Ovary (tissue), 9 donors: ENCODE data around the gene RAB8B. TPM values are rescaled to one million over a fixed set of nuclear protein-coding genes. Genes with fewer than 3 reads are reported as not detected.

Experiments
- DNase-seq, 5 donors: peaks; one replicate each; pipeline ENCODE4 v3.0.0-alpha.2; 2019 to 2020
- H3K27ac ChIP-seq, 2 donors: fragments of 200-600 bp; one replicate each; pipeline versions ENCODE4 v1.5.1 to v1.8.0; 2019 to 2022
- H3K27me3 ChIP-seq: fragments of 200-600 bp; one replicate; pipeline ENCODE4 v1.8.0; 2022
- H3K36me3 ChIP-seq: fragments of 200-600 bp; sonication (generic); one replicate; pipeline ENCODE4 v1.5.1; 2019
- H3K4me1 ChIP-seq: one replicate; pipeline ENCODE4 v1.8.1; 2013; ENCODE audit warnings: mild to moderate bottlenecking, moderate library complexity; ENCODE audit not compliant: insufficient read depth
- H3K4me3 ChIP-seq: fragments of 200-600 bp; sonication (generic); one replicate; pipeline ENCODE4 v1.5.1; 2017
- H3K9me3 ChIP-seq, 2 donors: fragments of 200-600 bp in 1 of 2; sonication (generic) in 1 of 2; one replicate each; pipeline versions ENCODE4 v1.5.1 to v1.8.1; 2013 to 2019; ENCODE audit warnings: mild to moderate bottlenecking in 1 of 2, moderate library complexity in 1 of 2
- CTCF ChIP-seq, 3 donors: fragments of 450-650 bp in 2 of 3; fragments of 200-600 bp in 1 of 3; IDR thresholded peaks; one replicate each; pipeline versions ENCODE4 v1.5.1 to v1.8.0; 2016 to 2022; ENCODE audit warnings: antibody characterized with exemption in 3 of 3, mild to moderate bottlenecking in 1 of 3
- EP300 ChIP-seq: sonication (generic); formaldehyde crosslinking; IDR thresholded peaks from one replicate; pipeline ENCODE4 v1.6.1; 2017; ENCODE audit warnings: antibody characterized with exemption
- POLR2A ChIP-seq: fragments of 450-650 bp; IDR thresholded peaks from one replicate; pipeline ENCODE4 v1.6.1; 2017; ENCODE audit warnings: antibody characterized with exemption, mild to moderate bottlenecking, moderate library complexity
- WGBS, 3 donors: extraction: QIAGEN DNeasy Blood & Tissue Kit in 1 of 3; methylation state at CpG; one replicate each; pipeline versions ENCODE4 v1.1.5 to v1.1.7; 2013 to 2017; 5-methylcytosine and 5-hydroxymethylcytosine counted together
- intact Hi-C, 4 donors: fragments of 100-400 bp; cut with DNase I; formaldehyde crosslinking; loops; one replicate each; pipeline versions ENCODE4 v1.11.0 to v1.15.1; 2022 to 2023
- polyA plus RNA-seq, 2 donors: library from polyadenylated mRNA; stranded (reverse); fragments of 200-250 nt in 1 of 2; fragments of 350-450 nt in 1 of 2; fragmentation: Illumina TruSeq in 1 of 2; extraction: RNeasy Lipid Tissue Mini Kit (QIAGEN cat#74804) in 1 of 2; gene quantifications; one replicate each; pipeline ENCODE4 v1.2.3, GENCODE V29; 2013 to 2014
- total RNA-seq, 7 donors: library from RNA; depleted of rRNA in 2 of 7; stranded (reverse); fragments of >200 nt in 2 of 7; fragmentation: NEBNext Ultra II Directional in 3 of 7; extraction: Animal tissue kit (Norgen Biotek cat#: 25700) in 3 of 7; gene quantifications; one replicate each; pipeline versions ENCODE4 v1.1.0 to v1.2.4, GENCODE V29; 2016 to 2023
- donor health status: DM: no; HTN: no; CAD: no; lungs with moderate emphysema.
- donor health status: DM: no; HTN: no; CAD: no.
- donor health status: Bipolar disorder and iron deficiency.
- donor health status: DM: yes; HTN: yes; CAD: no.
- donor health status: DM: no; HTN: no; CAD: no.
- donor health status: DM: yes; HTN: yes; CAD: no.

RAB8B gene
- total and polyA plus RNA-seq, 9 donors = 18.5 to 58.0 (median 44.8) TPM

- WGBS, 3 donors = 91 to 96% (median 94%) methylated on average over 3 of the region's 3 CpGs
- no peak for DNase-seq
- Histone ChIP-seq H3K27me3 (no peaks in the 10 kb centered on the region), H3K36me3 (no peaks in the 10 kb centered on the region), H3K4me3 (no peak overlapping the region), H3K27ac (no peak overlapping the region), H3K9me3 (no peaks in the 10 kb centered on the region), H3K4me1 (peaks cover 9% of the 10 kb centered on the region)
- intact Hi-C loops = no loop called here
- TF ChIP-seq POLR2A (no peak), CTCF (IDR thresholded peaks at IDR 0.05) (no peak), EP300 (no peak)
These were observed 36.0 kb downstream of the RAB8B start for GRCh38 chr15:63225381-63225780.

- no peak overlapping the region for H3K4me3 ChIP-seq
- TF ChIP-seq CTCF (IDR thresholded peaks at IDR 0.05) = no peak
- TF ChIP-seq POLR2A = no peak
- TF ChIP-seq EP300 = no peak
- intact Hi-C loops = no loop called here
- no peaks in the 10 kb centered on the region for H3K27me3 ChIP-seq
- DNase-seq = no peak
- peaks cover 8% of the 10 kb centered on the region for H3K4me1 ChIP-seq
- peak overlapping the region in 1 of 2 donors; percentile 45 for H3K27ac ChIP-seq
- H3K36me3 ChIP-seq = no peaks in the 10 kb centered on the region
- WGBS, 3 donors = 85 to 86% (median 86%) methylated on average over 6 of the region's 6 CpGs
- H3K9me3 ChIP-seq = no peaks in the 10 kb centered on the region
These were observed 36.9 kb downstream of the RAB8B start for GRCh38 chr15:63226155-63226883.

- 38 to 54% (median 42%) methylated on average over 3 of the region's 3 CpGs for WGBS, 3 donors
- H3K27ac ChIP-seq = peak overlapping the region in 1 of 2 donors; percentile 45
These were observed 37.6 kb downstream of the RAB8B start for GRCh38 chr15:63226966-63227401.

GRCh38 chr15:63227689-63228088, 38.3 kb downstream of the RAB8B start:
- H3K27ac ChIP-seq = peak overlapping the region in 1 of 2 donors; percentile 45
- no peak for TF ChIP-seq EP300
- 91 to 100% (median 98%) methylated on average over 2 of the region's 2 CpGs for WGBS, 3 donors
- intact Hi-C loops = no loop called here
- H3K9me3 ChIP-seq = no peaks in the 10 kb centered on the region
- no peaks in the 10 kb centered on the region for H3K36me3 ChIP-seq
- peaks cover 7% of the 10 kb centered on the region for H3K4me1 ChIP-seq
- H3K4me3 ChIP-seq = no peak overlapping the region
- H3K27me3 ChIP-seq = no peaks in the 10 kb centered on the region
- DNase-seq = no peak

More at GRCh38 chr15:63226966-63227401, 37.6 kb downstream of the RAB8B start:
- TF ChIP-seq CTCF (IDR thresholded peaks at IDR 0.05) (no peak), EP300 (no peak), POLR2A (no peak)
- H3K4me1 ChIP-seq = peaks cover 7% of the 10 kb centered on the region
- DNase-seq = no peak
- intact Hi-C loops = no loop called here
- no peaks in the 10 kb centered on the region for H3K36me3 ChIP-seq
- no peaks in the 10 kb centered on the region for H3K27me3 ChIP-seq
- H3K9me3 ChIP-seq = no peaks in the 10 kb centered on the region
- no peak overlapping the region for H3K4me3 ChIP-seq

GRCh38 chr15:63231206-63231605, 41.8 kb downstream of the RAB8B start:
- no peaks in the 10 kb centered on the region for H3K27me3 ChIP-seq
- DNase-seq = no peak
- H3K27ac ChIP-seq = no peak overlapping the region
- intact Hi-C loops = no loop called here
- no peaks in the 10 kb centered on the region for H3K36me3 ChIP-seq
- no peaks in the 10 kb centered on the region for H3K9me3 ChIP-seq
- H3K4me3 ChIP-seq = no peak overlapping the region
- TF ChIP-seq CTCF (IDR thresholded peaks at IDR 0.05) (no peak), EP300 (no peak), POLR2A (no peak)
- 61 to 85% (median 73%) methylated on average over 3 of the region's 3 CpGs for WGBS, 3 donors
- H3K4me1 ChIP-seq = peaks cover 18% of the 10 kb centered on the region
